ENCODE results near the gene UNC80. TPM values are rescaled to one million over a fixed set of nuclear protein-coding genes. Genes with fewer than 3 reads are reported as not detected.

UNC80 gene
- polyA plus RNA-seq, 1 donor from 2014 or later: 10.4 TPM

DNA sequence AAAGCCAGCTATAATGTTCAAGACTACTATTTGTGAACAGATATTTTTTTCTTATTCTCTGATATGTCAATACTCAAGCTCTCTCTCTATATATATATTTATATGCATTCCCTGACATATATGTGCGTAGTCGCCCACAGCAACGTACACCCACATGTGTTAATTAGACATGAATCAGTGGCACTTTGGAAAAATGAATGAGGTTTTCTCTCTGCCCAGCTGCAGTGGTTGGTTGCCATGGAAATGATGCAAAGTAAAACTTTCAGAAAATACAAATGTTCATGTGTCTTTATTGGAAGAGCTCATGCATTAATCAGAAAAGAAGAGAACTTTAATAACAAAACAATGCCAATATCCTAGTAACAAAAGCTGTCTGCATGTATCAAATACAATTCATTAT is 34.7 kb downstream of the UNC80 start:
- no peaks in the 10 kb centered on the region for H3K36me3 ChIP-seq (ENCODE audit: insufficient read depth, low read length)
- H4K20me1 ChIP-seq (ENCODE audit: insufficient read depth): no peaks in the 10 kb centered on the region
- H3K27ac ChIP-seq (ENCODE audit: low read length): no peak overlapping the region
- H3K27me3 ChIP-seq (ENCODE audit: insufficient read depth, low read depth, low read length): no peaks in the 10 kb centered on the region
- H2AFZ ChIP-seq (ENCODE audit: low read depth, low read length): no peak overlapping the region
- H3K9ac ChIP-seq (ENCODE audit: low read length): no peak overlapping the region
- no peaks in the 10 kb centered on the region for H3K9me3 ChIP-seq (ENCODE audit: low read length)
- H3K4me2 ChIP-seq (ENCODE audit: low read length): no peak overlapping the region
- H3F3A ChIP-seq (ENCODE audit: insufficient read depth, low read length, poor library complexity, severe bottlenecking): no peaks in the 10 kb centered on the region
- TF ChIP-seq EP300 (conservative IDR thresholded peaks at IDR 0.05; ENCODE audit: poor library complexity, severe bottlenecking) (no peak), MXI1 (conservative IDR thresholded peaks at IDR 0.05; ENCODE audit: poor library complexity, severe bottlenecking) (no peak), SMC3 (conservative IDR thresholded peaks at IDR 0.05; ENCODE audit: poor library complexity) (no peak), POLR2AphosphoS5 (IDR thresholded peaks at IDR 0.05) (no peak)
- TF ChIP-seq, protein P1, sequence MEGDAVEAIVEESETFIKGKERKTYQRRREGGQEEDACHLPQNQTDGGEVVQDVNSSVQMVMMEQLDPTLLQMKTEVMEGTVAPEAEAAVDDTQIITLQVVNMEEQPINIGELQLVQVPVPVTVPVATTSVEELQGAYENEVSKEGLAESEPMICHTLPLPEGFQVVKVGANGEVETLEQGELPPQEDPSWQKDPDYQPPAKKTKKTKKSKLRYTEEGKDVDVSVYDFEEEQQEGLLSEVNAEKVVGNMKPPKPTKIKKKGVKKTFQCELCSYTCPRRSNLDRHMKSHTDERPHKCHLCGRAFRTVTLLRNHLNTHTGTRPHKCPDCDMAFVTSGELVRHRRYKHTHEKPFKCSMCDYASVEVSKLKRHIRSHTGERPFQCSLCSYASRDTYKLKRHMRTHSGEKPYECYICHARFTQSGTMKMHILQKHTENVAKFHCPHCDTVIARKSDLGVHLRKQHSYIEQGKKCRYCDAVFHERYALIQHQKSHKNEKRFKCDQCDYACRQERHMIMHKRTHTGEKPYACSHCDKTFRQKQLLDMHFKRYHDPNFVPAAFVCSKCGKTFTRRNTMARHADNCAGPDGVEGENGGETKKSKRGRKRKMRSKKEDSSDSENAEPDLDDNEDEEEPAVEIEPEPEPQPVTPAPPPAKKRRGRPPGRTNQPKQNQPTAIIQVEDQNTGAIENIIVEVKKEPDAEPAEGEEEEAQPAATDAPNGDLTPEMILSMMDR (IDR thresholded peaks at IDR 0.05; ENCODE audit: poor library complexity, severe bottlenecking): no peak
- no peaks in the 10 kb centered on the region for H3K9me2 ChIP-seq (ENCODE audit: insufficient read depth, low read length)
- H3K4me3 ChIP-seq (ENCODE audit: low read length): no peak overlapping the region
- H3K79me2 ChIP-seq (replicated peaks; ENCODE audit: insufficient read depth, low read length): no peaks in the 10 kb centered on the region

DNA sequence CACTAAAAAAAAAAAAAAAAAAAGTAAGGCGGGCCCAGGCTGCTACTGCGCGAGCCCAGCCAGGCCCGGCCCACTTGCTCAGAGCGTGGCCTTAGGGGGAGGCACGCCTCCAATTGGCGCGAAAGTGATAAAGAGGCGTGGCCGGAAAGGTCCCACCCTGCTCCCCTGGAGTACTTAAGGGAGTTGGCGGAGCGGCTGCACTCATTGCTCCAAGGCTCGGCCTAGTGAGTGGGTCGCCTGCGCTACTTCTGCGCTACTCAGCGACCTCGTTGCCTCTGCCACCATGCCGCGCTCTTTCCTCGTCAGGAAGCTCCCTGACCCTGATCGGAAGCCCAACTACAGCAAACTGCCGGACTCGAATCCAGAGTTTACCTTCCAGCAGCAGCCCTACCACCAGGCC is 36.9 kb downstream of the UNC80 start:
- Histone ChIP-seq H2AFZ (ENCODE audit: low read depth, low read length) (no peak overlapping the region), H3K9ac (ENCODE audit: low read length) (no peak overlapping the region), H3K36me3 (ENCODE audit: insufficient read depth, low read length) (no peaks in the 10 kb centered on the region), H3K4me2 (ENCODE audit: low read length) (no peak overlapping the region), H3K9me2 (ENCODE audit: insufficient read depth, low read length) (no peaks in the 10 kb centered on the region), H3F3A (ENCODE audit: insufficient read depth, low read length, poor library complexity, severe bottlenecking) (no peaks in the 10 kb centered on the region), H3K9me3 (ENCODE audit: low read length) (no peaks in the 10 kb centered on the region), H3K4me3 (ENCODE audit: low read length) (no peak overlapping the region), H4K20me1 (ENCODE audit: insufficient read depth) (no peaks in the 10 kb centered on the region), H3K27ac (ENCODE audit: low read length) (no peak overlapping the region), H3K79me2 (replicated peaks; ENCODE audit: insufficient read depth, low read length) (no peaks in the 10 kb centered on the region), H3K27me3 (ENCODE audit: insufficient read depth, low read depth, low read length) (no peaks in the 10 kb centered on the region)
- TF ChIP-seq, protein P1 (IDR thresholded peaks at IDR 0.05; ENCODE audit: poor library complexity, severe bottlenecking): no peak
- TF ChIP-seq EZH2 (IDR thresholded peaks at IDR 0.05; ENCODE audit: borderline replicate concordance, insufficient read depth, low read length, poor library complexity, severe bottlenecking) (no peak), RAD21 (conservative IDR thresholded peaks at IDR 0.05) (no peak), POLR2AphosphoS5 (IDR thresholded peaks at IDR 0.05) (no peak), TAF1 (IDR thresholded peaks at IDR 0.05; ENCODE audit: low read depth) (no peak), REST (IDR thresholded peaks at IDR 0.05; ENCODE audit: borderline replicate concordance) (no peak), MXI1 (conservative IDR thresholded peaks at IDR 0.05; ENCODE audit: poor library complexity, severe bottlenecking) (no peak), EP300 (conservative IDR thresholded peaks at IDR 0.05; ENCODE audit: poor library complexity, severe bottlenecking) (no peak), SMC3 (conservative IDR thresholded peaks at IDR 0.05; ENCODE audit: poor library complexity) (no peak)
